GM19397 (cell line): ENCODE results near the gene CFH.
A peak's percentile ranks its signal among the peaks of the same experiment; 100 is the strongest.
"Not testable (repeated sequence)": the region's sequence is repeated elsewhere in the genome, so short reads cannot be mapped to it uniquely, and the experiment has no call there.

Experiments
- ATAC-seq: cut with Tn5 transposase; IDR thresholded peaks from one replicate; pipeline ENCODE4 v1.9.1; 2021; ENCODE audit warnings: mild to moderate bottlenecking, moderate library complexity; ENCODE audit not compliant: unreplicated experiment

CFH gene

GRCh38 chr1:196651637-196652215 is at the start of gene CFH:
Gene CFH (plus strand): TSS chr1:196652043. CDS start chr1:196652118, 75 bp downstream.
- no peak for ATAC-seq

DNA sequence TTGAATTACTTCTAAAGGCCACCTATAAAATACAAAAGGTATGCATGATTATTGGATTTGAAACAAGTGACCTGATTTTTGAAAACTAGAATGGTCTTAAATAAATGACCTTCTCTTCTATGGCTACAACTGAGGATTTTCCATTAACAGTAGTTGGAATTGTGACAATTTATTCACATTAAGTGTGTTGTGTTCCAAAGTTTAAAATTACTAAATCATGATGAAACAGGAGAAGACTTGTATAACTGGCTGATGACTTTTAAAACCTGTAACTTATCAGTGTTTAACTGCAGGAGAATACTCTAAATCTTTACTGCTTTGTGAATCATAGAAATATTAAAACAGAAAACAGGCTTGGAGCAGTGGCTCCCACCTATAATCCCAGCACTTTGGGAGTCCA is 48.2 kb upstream of the CFH start:
- ATAC-seq: no peak

GRCh38 chr1:196607981-196608380 is 43.9 kb upstream of the CFH start:
- no peak for ATAC-seq

- ATAC-seq: peak; percentile 51
These were observed 43.2 kb upstream of the CFH start, which contains the start of gene KCNT2 for GRCh38 chr1:196608390-196609369. Gene KCNT2 (minus strand): TSS chr1:196608440. CDS start chr1:196608309, 131 bp downstream.

GRCh38 chr1:196609370-196609737 is 42.5 kb upstream of the CFH start:
- peak; percentile 18 for ATAC-seq

GRCh38 chr1:196611873-196612272 is 40.0 kb upstream of the CFH start:
- no peak for ATAC-seq

- ATAC-seq: no peak
These were observed 32.1 kb upstream of the CFH start for GRCh38 chr1:196619721-196620120.

GRCh38 chr1:196623079-196623478 is 28.8 kb upstream of the CFH start:
- no peak for ATAC-seq

GRCh38 chr1:196628838-196629237 is 23.0 kb upstream of the CFH start:
- ATAC-seq: no peak

- ATAC-seq: no peak
These were observed 14.2 kb upstream of the CFH start for GRCh38 chr1:196637606-196638005.

- ATAC-seq: no peak
These were observed 13.4 kb upstream of the CFH start for GRCh38 chr1:196638466-196638865.

DNA sequence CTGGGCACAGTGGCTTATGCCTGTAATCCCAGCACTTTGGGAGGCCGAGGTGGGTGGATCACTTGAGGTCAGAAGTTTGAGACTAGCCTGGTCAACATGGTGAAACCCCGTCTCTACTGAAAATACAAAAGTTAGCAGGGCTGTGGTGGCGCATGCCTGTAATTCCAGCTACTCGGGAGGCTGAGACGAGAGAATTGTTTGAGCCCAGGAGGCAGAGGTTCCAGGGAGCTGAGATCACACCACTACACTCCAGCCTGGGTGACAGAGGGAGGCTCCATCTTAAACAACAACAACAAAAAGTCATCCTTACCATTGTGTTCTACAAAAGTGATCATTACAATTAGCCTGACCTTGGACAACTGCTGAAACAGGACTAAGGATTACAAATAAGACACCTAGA is 12.6 kb upstream of the CFH start:
- ATAC-seq: not testable (repeated sequence)

DNA sequence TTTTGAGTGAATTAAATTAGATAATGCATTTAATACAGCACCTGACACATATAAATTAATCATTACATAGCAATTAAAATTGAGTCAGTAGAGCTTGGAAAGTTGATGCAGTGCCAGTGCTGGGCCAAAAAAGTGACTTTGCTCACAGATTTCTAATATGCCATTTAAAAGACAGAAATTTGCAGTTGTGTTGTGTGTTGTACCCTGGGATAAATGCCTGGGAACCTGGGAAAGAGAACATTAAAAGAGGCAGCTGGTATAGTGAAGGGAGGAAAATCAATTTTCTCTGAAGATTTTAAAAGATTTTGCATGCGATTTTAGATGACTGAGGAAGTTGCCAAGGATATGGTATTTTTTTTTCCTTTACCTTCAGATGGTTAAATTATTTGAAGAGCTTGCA is 10.9 kb upstream of the CFH start:
- no peak for ATAC-seq

DNA sequence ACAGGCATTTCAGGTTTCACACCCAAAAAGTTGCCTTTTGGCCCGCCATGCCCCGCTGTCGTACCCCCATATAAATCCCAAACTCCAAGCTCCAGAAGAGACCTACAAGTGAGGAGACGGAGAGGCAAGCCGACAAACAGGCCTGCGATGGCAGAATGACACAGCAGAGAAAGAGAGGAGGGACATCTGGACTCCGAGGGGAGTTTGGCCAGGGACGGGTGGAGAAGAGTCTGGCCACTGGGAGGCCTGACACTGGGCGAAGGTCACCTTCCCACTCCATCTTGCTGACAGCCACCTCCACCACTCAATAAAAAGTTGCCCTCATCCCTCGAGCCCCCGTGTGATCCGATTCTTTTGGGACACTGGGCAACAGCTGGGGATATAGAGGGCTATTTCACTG is 1.9 kb upstream of the CFH start:
- ATAC-seq: no peak

DNA sequence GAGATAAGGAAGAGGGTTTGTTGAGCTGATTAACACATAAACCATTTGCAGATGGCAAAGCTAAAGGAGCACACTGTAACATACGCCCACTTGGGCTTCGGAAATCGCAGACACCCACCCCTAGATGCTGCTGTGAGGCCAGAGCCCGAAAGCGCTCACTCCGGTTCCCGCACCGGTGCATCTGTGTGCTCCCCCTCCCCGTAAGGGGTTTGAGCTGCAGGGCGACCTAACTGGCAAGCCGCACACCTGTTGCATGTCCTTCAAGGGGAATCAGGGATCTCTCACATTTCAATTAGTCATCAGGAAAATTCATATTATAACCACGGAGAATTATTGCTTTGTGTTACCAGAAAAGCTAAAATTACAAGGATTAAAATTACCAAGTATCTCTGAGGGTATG is 1.4 kb upstream of the CFH start:
- no peak for ATAC-seq

GRCh38 chr1:196651079-196651478 is 764 bp upstream of the CFH start:
- no peak for ATAC-seq

GRCh38 chr1:196654271-196654670 is 2.4 kb downstream of the CFH start:
- ATAC-seq: no peak

- ATAC-seq: no peak
These were observed 3.2 kb downstream of the CFH start for GRCh38 chr1:196655071-196655470.

DNA sequence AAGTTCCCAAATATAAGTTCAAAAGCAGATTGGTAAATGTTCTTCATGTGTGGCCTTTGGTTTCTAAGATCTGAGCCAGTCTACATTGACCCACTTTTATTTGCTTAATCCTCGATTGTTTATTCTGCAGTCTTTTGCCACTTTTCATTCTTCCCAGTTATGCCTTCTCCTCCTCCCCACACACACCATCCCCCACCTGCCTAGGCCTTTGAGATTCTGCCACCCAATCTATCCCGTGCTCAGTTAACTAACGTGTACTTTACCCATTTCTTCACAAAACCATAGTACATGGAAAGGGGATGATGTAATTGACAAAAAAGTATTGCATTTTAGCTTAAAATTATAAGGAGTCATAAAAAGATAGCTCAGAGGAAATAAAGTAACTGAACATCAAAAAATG is 3.7 kb downstream of the CFH start:
- no peak for ATAC-seq

GRCh38 chr1:196659471-196659870 is 7.6 kb downstream of the CFH start:
- no peak for ATAC-seq

- ATAC-seq: no peak
These were observed 8.4 kb downstream of the CFH start for GRCh38 chr1:196660272-196660671.

DNA sequence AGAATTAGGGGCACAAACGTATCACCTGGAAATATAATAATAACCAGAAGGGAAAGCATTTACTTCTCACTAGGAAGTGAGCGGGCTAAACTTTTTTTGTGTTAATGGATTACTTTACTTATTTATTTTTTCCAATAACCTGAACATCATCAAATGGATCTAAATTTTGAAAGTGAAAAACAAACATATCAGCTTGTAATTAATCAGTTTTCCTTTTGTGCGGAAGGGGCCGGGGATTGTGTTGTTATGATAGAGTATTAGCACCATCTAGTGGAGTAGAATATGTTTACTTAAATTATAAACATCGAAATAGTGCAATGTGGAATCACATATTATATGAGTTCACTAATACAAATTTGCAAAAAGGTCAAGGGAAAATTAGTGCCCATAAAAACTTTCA is 9.0 kb downstream of the CFH start:
- ATAC-seq: no peak
